Measurements from ENCODE around the gene POMGNT1. TPM values are rescaled to one million over a fixed set of nuclear protein-coding genes. Genes with fewer than 3 reads are reported as not detected.

The POMGNT1 gene
- total and polyA plus RNA-seq, 10 of the 15 experiments (the other 5 are each of a cell fraction or from before 2014, with no cell fraction given) = 8.6 to 35.2 (median 29.5) TPM

DNA sequence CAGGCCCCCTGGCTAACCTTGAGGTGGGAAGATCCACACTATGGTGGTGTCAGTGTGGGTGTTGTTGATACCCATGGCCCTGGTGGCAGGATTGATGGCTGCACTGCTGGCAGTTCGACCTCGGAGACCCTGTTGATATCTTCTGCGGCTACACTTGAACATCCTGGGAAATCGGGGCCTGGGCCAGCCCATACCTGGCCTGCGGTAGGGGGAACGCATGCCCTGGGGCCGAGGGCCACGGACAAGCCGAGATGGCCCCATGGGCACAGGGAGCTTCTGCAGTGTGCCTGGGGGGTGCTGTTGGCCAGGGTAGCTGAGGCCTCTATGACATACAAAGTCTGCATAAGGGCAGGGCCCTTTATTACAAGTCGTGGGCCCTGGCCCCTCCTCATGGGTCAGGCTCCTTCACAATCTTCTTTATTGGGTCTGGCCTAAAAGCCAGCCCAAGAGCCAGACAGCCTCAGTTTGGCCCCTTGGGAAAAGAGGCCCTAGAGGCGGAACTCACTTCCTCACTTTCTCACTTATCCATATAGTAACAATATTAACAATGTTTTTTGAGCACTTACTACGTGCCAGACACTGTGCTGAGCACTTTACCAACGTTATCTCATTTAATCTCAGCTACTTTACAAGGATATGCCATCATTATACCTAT lies 21.9 kb downstream of the POMGNT1 start, which contains the start of gene P3R3URF (continued):
- TF ChIP-seq, protein P1, sequence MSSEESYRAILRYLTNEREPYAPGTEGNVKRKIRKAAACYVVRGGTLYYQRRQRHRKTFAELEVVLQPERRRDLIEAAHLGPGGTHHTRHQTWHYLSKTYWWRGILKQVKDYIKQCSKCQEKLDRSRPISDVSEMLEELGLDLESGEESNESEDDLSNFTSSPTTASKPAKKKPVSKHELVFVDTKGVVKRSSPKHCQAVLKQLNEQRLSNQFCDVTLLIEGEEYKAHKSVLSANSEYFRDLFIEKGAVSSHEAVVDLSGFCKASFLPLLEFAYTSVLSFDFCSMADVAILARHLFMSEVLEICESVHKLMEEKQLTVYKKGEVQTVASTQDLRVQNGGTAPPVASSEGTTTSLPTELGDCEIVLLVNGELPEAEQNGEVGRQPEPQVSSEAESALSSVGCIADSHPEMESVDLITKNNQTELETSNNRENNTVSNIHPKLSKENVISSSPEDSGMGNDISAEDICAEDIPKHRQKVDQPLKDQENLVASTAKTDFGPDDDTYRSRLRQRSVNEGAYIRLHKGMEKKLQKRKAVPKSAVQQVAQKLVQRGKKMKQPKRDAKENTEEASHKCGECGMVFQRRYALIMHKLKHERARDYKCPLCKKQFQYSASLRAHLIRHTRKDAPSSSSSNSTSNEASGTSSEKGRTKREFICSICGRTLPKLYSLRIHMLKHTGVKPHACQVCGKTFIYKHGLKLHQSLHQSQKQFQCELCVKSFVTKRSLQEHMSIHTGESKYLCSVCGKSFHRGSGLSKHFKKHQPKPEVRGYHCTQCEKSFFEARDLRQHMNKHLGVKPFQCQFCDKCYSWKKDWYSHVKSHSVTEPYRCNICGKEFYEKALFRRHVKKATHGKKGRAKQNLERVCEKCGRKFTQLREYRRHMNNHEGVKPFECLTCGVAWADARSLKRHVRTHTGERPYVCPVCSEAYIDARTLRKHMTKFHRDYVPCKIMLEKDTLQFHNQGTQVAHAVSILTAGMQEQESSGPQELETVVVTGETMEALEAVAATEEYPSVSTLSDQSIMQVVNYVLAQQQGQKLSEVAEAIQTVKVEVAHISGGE (CRISPR knock-in tag; IDR thresholded peaks at IDR 0.05) = no peak
- TF ChIP-seq DPF2 (IDR thresholded peaks at IDR 0.05) = no peak
- TF ChIP-seq, protein P2, sequence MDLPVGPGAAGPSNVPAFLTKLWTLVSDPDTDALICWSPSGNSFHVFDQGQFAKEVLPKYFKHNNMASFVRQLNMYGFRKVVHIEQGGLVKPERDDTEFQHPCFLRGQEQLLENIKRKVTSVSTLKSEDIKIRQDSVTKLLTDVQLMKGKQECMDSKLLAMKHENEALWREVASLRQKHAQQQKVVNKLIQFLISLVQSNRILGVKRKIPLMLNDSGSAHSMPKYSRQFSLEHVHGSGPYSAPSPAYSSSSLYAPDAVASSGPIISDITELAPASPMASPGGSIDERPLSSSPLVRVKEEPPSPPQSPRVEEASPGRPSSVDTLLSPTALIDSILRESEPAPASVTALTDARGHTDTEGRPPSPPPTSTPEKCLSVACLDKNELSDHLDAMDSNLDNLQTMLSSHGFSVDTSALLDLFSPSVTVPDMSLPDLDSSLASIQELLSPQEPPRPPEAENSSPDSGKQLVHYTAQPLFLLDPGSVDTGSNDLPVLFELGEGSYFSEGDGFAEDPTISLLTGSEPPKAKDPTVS (IDR thresholded peaks at IDR 0.05; ENCODE audit: low read depth, low read length) = no peak
- TF ChIP-seq, protein P3, sequence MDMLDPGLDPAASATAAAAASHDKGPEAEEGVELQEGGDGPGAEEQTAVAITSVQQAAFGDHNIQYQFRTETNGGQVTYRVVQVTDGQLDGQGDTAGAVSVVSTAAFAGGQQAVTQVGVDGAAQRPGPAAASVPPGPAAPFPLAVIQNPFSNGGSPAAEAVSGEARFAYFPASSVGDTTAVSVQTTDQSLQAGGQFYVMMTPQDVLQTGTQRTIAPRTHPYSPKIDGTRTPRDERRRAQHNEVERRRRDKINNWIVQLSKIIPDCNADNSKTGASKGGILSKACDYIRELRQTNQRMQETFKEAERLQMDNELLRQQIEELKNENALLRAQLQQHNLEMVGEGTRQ (IDR thresholded peaks at IDR 0.05; ENCODE audit: borderline replicate concordance, low read depth, low read length) = no peak
